C4-2B (cell line): ENCODE results near the gene C8A.

Experiments
- CTCF ChIP-seq: fragments of 450-650 bp; conservative IDR thresholded peaks from 2 replicates; pipeline ENCODE4 v1.5.1; 2017; ENCODE audit warnings: mild to moderate bottlenecking
- ZFX ChIP-seq: fragments of 450-650 bp; IDR thresholded peaks from 2 replicates; pipeline ENCODE4 v1.6.1; 2017

- TF ChIP-seq CTCF (no peak), ZFX (no peak)
Observed at GRCh38 chr1:56824271-56824670, 30.3 kb upstream of the C8A start.
